GM10266 (cell line): ENCODE data around the gene ELF5.

Experiments
- DNase-seq: peaks from one replicate; pipeline ENCODE4 v3.0.0; 2012; ENCODE audit errors: extremely low spot score
- TF ChIP-seq, protein P1 (sequence below): IDR thresholded peaks from 2 replicates; pipeline ENCODE4 v1.5.1; 2012; ENCODE audit warnings: mild to moderate bottlenecking, low read depth; ENCODE audit not compliant: control insufficient read depth, insufficient read depth; ENCODE audit errors: missing control alignments

ELF5 gene

DNA sequence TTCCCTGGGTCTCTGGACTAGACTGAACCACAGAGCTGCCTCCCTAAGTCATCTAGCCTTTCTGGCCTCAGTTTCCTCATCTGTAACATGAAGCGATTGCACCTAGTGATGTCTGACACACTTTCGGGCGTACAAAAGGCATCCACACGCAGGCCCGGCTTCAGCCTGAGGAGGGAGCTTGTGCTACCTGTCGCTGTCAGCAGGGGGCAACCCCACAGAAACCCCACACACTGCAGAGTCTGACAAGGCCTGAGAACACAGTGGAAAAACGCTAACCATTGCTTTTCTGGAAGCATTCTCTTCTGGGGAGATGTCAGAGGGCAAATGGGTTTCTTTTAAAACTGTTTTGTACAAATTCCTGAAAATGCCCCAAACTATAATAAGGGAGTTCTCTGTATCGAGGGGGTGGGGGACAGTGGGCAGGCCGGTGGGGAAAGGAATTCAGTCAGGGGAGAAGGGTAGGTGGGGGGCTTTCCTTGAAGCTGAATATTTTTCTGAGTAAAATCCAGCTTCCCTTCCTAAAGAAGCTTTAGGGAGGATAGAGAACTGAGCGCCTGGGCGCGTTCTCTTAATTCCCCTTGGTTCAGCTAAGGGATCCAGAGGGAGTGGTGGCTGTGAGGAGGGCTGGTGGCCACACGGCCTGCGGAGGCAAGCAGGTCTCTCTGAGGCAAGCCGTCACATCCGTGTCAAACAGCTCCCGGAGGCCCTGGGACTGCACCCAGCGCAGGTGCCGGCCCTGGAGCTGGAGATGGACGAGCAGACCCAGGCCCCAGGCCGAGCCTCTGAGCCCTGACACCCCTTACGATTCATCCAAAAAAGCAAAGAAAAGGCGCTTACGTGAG, 533 bp downstream of the ELF5 start:
- DNase-seq = peak; percentile 75
- TF ChIP-seq, protein P1, sequence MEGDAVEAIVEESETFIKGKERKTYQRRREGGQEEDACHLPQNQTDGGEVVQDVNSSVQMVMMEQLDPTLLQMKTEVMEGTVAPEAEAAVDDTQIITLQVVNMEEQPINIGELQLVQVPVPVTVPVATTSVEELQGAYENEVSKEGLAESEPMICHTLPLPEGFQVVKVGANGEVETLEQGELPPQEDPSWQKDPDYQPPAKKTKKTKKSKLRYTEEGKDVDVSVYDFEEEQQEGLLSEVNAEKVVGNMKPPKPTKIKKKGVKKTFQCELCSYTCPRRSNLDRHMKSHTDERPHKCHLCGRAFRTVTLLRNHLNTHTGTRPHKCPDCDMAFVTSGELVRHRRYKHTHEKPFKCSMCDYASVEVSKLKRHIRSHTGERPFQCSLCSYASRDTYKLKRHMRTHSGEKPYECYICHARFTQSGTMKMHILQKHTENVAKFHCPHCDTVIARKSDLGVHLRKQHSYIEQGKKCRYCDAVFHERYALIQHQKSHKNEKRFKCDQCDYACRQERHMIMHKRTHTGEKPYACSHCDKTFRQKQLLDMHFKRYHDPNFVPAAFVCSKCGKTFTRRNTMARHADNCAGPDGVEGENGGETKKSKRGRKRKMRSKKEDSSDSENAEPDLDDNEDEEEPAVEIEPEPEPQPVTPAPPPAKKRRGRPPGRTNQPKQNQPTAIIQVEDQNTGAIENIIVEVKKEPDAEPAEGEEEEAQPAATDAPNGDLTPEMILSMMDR = peak; percentile 78

DNA sequence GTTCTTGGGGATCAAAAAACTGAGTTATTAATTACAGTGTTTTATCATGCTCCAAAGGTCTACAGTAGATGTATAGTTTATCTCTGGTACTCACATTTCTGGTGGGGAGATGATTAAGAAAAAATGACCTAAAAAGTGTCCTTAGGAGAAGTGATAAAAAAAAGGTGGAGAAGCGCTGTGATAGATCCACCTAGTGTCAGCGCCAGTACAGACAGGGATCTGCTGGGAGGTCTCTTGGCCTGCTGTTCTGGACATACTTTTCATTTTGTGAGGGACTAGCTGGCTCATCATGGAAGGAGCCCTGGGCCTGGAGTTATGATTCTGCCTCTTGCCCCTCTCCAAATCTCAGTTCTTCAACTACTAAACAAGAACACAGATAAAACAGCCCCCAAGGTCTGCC, 2.9 kb downstream of the ELF5 start:
- TF ChIP-seq, protein P1 = no peak
- DNase-seq = no peak

DNA sequence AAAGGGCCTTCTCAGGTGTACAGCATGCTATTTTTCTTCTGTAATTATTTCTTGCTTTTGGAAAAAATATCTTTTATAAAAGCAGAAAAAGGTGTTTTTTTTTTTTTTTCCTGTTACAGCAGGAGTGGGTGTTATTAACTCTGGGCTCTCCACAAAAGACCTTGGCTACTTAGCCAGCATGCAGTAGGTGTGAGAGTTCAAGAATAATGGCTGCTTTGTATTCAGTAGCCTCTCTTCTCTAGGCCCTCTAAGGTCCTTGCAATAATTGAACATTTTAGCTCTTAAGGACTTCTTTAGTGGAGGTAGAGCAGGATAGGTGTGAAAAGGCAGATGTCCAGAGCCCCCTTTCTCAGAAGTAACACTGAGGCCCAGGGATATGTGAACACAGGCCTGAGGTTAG, 3.4 kb downstream of the ELF5 start:
- TF ChIP-seq, protein P1 = no peak
- no peak for DNase-seq

DNA sequence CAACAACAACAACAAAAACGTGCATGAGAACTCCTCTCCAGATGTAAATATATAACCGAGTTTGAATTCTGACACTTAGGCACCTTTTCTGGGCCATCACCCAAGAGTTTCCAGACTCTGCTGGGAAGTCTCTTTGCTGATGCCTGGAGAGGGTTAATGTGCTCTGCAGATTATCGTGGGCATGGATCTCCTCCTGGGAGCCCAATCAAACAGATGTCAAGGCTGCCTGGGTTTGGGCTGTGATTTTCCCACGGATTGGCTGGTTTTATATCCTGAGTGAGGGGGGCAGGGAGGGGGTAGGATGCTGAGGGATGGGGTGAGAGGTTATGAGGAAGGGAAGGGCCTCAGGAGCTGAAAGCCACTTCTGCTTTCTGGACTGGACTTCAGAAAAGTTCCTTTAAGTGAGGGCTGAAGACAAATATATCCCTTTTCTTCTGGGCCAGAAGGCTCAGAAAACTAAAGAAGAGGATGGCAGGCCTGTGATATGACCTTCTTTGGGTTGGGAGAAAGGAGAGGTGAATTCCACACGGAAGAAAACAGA, 4.2 kb downstream of the ELF5 start:
- no peak for DNase-seq
- TF ChIP-seq, protein P1 = no peak

DNA sequence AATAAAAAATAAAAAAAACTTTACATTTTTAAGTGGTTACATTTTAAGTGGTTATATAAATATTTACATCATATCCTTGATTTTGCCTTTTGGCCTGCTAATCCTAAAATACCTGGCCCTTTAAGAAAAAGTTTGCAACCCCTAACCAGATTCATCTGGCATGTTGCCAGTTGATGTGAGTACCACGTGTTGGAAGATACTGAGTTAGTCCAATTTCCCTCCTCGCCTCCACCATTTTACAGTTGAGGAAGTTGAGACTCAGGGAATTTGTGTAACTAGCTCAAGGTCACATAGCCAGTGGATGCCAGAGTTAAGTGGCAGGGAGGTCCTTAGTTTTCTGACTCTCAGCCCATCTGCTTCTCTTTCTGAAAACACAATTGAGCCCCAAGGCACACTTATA, 5.1 kb downstream of the ELF5 start:
- DNase-seq = no peak
- TF ChIP-seq, protein P1 = no peak

DNA sequence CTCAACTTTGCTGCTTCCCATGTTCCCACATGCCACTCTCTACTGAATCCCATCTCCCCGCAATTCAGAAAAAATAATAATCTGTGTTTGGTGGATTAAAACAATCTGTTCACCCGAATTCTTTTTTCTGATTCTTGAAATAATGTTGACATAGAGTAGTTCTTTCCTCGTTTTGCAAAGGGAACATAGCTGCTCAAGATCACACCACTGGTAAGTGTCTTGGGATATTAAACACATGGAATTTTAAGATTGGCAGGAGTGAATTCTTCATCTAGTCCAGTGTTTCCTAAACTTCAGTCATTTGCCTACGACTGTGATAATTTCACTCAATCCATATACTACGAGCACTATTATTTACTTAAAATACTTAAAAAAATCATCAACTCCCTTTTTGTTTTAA, 6.0 kb downstream of the ELF5 start:
- no peak for DNase-seq
- TF ChIP-seq, protein P1 = no peak

DNA sequence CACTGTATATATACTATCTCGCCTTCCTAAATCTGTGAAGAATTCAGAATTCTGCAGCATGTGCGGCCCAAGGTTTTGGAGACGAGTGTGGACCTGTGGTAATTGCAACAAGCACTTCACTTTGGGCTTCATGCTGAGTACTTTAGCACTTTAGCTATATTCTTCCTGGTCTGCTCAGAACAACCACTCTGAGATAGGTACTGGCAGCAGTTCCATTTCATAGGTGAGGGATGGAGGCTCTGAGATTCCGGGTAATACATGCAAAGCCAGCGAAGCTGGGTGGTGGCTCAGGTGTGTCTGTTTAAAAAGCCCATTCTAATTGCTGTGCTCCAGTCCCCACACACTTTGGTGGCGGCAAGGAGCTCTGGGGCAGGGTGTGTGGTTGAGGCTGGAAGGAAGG, 6.4 kb downstream of the ELF5 start:
- TF ChIP-seq, protein P1 = no peak

More for the DNA sequence above, 6.4 kb downstream of the ELF5 start:
- DNase-seq = no peak
